GM21529 (cell line): Measurements from ENCODE around the gene CYSLTR2.
"Not testable (repeated sequence)": the region's sequence is repeated elsewhere in the genome, so short reads cannot be mapped to it uniquely, and the experiment has no call there.

ENCODE experiments used
- ATAC-seq: cut with Tn5 transposase; IDR thresholded peaks from one replicate; pipeline ENCODE4 v1.9.1; 2021; ENCODE audit not compliant: unreplicated experiment

CYSLTR2 gene

DNA sequence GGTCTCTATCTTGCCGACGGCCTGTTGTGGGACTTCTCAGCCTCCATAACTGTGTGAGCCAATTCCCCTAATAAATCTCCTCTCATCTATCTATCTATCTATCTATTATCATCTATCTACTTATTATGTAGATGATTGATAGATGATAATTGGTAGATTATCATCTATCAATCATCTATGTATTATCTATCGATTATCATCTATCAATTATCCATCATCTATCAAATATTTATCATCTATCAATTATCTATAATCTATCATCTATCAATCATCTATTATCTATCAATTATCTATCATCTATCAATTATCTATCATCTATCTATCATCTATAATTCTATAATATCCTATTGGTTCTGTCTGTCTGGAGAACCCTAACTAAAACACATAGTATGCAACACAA, 33.5 kb downstream of the CYSLTR2 start:
- ATAC-seq, result no peak

DNA sequence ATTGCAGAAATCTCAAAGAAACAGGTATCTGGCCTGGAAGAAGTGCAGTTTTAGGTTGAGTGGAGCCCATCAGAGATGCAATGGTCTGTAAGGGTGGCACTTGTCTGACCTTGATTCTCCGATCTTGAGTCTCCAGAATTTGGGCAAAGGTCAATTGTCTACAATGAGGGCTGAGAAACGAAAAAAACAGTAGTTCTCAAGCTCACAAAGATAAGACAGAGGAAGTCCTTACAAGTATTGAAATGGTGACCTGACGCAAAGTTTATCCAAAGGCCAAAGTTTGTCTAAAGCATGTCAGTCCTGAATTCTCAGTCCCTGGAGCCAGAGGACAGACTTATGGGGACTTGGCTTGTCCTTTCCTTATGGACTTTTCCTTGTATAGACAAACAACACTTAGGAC, 40.3 kb downstream of the CYSLTR2 start:
- no peak for ATAC-seq

DNA sequence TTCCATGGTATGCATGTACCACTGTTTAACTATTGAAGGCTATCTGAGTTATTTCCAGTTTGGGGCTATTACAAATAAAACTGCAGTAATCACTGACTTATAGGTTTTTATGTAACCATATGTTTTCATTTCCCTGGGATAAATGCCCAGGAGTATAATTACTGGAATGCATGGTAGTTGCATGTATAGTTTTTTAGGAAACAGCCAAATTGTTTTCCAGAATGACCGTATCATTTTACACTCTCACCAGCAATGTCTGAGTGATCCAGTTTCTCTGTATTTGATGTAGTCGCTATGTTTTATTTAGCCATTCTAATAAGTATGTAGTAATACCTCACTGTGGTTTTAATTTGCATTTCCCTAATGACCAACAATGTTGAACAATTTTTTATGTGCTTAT, 42.0 kb downstream of the CYSLTR2 start:
- ATAC-seq, result no peak

DNA sequence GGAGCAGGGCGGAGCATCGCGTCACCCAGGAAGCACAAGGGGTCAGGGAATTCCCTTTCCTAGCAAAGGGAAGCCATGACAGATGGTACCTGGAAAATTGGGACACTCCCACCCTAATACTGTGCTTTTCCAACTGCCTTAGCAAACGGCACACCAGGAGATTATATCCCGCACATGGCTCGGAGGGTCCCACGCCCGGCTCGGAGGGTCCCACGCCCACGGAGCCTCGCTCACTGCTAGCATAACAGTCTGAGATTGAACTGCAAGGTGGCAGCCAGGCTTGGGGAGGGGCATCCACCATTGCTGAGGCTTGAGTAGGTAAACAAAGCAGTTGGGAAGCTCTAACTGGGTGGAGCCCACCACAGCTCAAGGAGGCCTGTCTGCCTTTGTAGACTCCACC, 42.9 kb downstream of the CYSLTR2 start:
- not testable (repeated sequence) for ATAC-seq

DNA sequence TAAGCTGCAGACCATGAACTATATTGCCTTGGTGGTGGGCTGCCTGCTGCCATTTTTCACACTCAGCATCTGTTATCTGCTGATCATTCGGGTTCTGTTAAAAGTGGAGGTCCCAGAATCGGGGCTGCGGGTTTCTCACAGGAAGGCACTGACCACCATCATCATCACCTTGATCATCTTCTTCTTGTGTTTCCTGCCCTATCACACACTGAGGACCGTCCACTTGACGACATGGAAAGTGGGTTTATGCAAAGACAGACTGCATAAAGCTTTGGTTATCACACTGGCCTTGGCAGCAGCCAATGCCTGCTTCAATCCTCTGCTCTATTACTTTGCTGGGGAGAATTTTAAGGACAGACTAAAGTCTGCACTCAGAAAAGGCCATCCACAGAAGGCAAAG, 53.7 kb downstream of the CYSLTR2 start:
- no peak for ATAC-seq

DNA sequence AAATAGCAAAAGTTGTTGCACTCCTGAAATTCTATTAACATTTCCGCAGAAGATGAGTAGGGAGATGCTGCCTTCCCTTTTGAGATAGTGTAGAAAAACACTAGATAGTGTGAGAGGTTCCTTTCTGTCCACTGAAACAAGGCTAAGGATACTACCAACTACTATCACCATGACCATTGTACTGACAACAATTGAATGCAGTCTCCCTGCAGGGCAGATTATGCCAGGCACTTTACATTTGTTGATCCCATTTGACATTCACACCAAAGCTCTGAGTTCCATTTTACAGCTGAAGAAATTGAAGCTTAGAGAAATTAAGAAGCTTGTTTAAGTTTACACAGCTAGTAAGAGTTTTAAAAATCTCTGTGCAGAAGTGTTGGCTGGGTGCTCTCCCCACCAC, 55.0 kb downstream of the CYSLTR2 start:
- ATAC-seq, result no peak

DNA sequence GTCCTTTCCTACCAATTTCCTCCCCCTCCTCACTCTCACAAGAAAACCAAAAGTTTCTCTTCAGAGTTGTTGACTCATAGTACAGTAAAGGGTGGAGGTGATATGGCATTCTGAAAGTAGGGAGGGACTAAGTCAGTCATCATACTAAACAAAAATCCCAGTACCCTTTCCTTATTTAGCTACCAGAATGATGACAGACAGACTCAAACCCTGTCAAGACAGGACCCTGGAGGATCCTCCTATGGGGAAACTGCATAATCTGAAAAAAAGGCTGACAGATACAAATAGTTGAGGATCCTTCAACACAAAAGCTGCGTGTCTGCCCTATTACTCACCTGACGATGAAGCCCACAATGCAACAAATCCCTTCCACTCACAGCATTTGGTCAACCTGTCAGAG, 55.5 kb downstream of the CYSLTR2 start:
- no peak for ATAC-seq

DNA sequence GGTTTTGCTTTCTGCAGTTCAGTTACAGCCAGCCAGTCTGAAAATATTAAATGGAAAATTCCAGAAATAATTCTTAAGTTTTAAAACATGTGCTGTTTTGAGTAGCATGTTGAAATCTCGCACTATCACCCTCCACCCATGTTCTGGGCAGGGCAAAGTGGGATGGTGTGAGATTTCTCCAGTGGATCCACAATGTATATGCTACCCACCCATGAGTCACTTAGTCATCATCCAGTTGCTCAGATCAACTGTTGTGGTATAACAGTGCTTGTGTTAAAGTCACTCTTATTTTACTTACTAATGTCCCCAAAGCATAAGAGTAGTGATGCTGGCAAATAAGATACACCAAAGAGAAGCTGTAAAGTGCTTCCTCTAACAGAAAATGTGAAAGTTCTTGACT, 56.4 kb downstream of the CYSLTR2 start:
- no peak for ATAC-seq

DNA sequence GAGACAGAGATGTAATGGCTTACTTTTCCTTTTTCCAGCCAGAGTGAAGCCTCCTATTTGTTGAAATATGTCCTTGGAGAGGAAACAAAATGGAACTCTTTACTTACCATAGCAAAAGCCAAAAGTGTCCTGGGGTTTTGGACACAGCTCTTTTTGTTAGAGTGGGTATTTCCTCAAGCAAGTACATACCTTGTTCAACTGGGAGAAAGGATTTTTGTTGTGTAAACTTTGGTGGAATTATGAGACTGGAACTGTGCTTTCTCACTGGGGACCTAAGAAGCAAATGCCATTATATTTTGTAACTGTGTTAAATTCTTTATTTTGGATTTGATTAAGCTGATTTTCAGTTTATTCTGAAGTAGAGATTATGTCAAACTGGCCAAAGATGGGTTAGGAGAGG, 58.4 kb downstream of the CYSLTR2 start:
- no peak for ATAC-seq

DNA sequence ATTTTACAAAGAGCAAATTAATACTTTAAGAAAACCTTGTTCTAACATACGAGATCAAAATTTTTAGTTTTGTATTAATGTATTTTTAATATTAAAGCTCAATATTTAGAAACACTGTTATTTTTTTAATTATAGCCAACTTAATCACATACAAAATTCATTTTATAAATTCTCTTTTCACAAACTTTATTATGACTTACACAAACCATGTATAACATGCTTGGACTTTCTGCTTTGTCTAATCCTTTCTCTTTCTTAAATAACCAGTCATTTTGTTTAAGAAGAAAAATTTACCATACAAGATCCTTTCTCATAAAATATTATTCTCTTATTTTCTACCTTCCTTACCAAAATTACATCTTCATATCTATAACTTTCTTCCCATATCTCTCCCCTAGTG, 62.2 kb downstream of the CYSLTR2 start:
- no peak for ATAC-seq

DNA sequence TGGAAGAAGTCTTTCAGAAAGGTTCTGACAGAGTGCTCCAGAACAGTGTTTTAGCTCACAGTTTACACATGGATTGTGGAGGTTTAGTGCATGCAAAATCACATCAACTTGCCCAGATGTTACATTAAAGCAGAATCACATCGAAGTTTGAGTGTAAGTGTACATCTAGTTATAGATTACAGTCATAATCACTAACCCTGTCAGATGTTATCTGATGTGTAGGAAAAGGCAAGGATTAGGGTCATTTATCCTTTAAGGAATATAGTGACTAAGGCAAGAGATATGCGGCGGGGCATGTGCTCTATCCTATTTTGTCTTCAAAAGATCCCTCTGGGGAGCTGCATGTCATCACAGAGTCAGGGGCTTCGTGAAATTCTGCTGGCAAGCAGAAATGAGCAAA, 66.9 kb downstream of the CYSLTR2 start:
- no peak for ATAC-seq

DNA sequence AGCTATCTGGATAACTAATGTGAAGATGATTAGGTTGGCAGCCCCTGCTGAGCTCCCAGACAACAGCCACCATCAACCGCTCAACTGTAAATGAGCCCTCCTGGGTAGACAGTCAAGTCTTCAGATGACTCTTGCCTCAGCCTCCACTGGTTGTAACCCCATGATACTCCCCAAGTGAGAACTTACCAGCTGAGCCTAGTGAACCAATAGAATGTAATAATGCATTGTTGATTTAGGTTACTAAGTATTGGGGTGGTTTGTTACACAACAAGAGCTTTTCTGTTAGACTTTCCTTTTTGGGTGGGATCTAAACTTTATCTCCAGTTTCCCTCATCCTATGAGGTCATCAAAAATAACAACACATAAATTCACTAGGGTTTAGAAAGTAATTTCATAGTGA, 69.4 kb downstream of the CYSLTR2 start:
- ATAC-seq, result no peak

DNA sequence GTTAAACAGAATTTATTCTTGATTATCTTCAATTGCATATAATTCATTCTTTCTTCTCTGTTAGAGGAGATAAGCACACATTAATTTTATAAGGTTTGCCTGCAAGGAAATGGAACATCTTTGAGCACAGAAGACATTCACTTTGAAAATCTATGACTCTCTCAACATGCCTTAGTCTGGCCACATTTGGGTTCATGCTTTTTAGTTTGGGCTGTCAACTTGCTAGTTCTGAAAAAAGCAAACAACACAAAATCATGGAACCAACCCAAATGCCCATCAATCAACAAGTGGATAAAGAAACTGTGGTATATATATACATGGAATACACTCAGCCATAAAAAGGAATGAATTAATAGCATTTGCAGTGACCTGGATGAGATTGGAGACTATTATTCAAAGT, 71.5 kb downstream of the CYSLTR2 start:
- ATAC-seq, result no peak

DNA sequence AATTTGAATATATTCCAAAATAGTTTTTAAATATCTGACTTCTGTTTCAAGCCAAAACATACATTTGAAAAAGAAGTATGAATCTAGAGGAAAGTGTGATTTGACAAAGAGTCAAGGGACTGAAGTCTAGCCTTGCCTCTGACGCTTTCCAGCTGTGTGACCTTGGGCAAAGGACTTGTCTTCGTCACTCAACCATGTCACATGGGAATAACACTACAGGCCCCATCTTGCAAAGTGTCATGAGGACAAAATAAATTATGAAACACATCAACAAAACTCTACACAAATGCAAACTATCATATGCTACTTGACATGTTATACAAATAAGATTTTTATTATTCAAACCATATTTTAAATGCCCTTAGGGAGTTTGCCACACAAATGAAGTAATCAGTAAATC, 73.0 kb downstream of the CYSLTR2 start:
- ATAC-seq, result no peak

DNA sequence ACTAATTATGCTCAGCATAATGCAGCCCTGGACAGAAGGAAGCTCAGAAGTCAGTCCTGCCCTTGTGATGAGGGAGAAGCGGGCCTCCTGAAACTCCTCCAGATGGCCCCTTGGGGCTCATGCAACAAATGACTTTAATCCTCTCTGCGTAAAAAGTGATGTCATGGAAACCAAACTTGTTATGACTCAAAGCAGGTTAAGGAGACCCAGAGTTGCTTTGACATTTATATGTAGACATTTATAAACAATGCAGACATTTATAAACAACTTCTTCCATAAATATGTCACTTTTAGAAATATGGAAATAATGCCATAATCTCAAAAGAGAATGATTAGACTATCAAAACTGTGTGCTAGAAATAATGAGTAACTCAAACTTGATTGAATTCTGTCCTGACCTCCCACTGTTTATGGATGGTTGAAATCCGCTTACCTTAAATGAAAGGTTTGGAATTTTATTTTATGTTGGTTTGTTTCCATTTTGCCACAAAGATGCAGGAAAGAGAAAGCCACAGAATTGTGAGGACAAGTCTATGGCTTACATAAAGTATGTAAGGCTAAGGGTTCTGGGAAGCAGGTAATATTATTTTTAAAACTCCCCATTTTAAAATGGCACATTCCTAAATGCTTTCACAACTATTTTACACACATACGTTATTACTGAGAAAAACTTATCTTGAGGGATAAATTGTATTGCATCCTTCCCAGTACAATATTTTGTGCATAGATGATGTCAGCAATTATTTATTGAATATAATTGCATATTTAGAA, 73.7 kb downstream of the CYSLTR2 start:
- ATAC-seq, result peak; percentile 61

DNA sequence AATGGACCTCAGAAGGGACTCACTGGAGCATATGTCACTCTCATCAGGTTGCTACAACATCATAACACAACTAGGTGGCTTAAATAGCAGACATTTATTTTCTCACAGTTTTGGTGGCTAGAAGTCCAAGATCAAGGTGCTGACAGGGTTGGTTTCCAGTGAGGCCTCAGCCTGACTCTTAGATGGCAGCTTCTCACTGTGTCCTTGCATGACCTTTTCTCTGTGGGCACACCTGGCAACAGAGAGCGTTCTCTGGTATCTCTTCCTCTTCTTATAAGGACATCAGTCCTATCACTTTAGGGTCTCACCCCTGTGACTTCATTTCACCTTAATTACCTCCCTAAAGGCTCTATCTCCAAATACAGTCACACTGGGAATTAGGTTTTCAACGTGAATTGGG, 74.5 kb downstream of the CYSLTR2 start:
- ATAC-seq, result no peak

DNA sequence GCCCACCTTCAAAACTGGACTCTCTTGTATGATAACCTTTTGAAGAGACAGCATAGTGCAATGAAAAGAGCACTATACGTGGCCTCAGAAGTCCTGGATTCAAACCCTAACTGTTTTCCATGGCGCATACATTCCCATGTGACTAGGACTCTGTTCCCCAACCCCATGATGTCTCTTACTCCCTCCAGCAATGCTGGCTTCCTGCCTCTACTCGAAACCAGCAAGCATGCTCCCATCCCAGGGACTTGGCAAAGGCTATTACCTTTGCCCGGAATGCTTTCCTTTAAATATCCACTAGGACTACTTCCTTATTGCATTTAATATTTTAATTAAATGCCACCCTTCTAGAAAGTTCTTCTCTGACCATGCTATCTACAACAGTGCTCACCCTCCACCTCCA, 75.1 kb downstream of the CYSLTR2 start:
- no peak for ATAC-seq

DNA sequence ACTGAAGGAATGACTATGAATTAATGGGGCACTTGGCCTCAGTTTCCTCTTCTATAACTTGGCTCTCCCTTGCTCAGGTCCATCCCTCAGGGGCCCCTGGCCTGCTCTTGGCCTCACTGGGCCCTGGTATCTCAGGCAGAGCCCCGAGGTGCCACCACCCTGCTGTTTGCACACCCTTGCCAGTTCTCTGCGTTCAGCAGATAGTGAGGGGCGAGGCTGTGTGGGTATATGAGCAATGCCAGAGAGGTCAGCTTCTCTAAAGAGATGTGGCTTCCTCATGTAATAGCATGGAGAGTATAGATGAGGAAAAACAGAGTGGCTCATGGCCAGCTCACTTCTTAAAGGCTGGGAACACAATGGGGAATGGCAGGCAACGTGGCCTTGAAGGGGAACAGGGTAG, 76.1 kb downstream of the CYSLTR2 start:
- ATAC-seq, result no peak

DNA sequence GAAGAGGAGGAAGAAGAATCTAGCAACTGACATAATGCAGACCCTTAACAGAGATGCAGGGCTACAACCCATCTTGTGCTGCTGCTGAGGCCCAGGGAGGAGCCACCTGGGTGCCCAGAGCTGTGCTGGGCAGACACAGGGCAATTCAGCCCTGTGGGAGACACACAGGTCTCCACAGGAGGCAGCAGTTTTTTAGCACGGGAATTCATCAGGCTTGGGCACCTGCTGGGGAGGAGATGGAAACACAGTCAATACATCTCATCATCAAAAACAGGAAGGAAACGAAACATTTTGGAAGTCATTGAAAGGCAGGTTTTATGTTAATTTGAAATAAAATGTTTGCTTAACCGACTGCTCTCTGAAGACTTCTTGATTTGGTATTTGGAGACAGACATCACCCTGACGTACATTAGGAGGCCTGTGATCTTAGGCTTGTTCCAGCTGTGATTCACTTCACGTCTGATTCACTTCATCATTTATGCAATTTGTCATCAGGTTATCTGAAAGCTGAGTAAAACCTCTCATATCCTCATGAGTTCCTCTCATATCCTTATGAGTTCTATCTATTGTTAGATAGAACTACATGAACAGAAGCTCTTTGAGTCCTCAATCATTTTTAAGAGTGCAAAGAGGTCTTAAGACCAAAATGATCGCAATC, 77.4 kb downstream of the CYSLTR2 start:
- no peak for ATAC-seq

DNA sequence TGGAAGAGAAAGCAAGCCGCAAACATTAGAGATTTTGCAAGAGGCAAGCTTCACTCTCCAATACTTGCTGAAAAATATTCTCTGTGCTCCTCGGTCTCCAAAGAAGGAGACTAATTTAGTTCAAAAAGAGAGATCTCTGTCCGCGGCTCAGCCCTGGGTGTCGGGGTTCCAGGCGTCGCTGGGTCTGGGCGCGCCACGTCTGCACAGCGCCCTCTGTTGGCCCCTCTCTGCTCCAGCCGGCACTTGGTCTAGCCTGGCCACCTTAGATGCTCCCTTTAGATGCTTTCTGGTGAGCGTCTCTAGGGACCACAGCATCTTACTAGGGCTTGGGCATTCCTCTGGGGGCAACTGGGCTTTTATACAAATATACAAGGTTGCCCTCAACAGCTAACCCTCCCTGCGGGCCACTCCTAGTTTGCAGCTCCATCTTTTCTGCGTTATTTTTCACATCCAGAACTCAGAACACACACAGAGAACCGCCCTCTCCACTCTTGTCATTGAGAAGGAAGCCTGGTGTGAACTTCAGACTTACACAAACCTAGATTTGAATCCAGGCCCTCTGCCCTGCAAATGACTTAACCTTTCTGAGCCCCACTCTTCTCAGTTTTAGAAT, 78.3 kb downstream of the CYSLTR2 start:
- peak; percentile 53 for ATAC-seq

DNA sequence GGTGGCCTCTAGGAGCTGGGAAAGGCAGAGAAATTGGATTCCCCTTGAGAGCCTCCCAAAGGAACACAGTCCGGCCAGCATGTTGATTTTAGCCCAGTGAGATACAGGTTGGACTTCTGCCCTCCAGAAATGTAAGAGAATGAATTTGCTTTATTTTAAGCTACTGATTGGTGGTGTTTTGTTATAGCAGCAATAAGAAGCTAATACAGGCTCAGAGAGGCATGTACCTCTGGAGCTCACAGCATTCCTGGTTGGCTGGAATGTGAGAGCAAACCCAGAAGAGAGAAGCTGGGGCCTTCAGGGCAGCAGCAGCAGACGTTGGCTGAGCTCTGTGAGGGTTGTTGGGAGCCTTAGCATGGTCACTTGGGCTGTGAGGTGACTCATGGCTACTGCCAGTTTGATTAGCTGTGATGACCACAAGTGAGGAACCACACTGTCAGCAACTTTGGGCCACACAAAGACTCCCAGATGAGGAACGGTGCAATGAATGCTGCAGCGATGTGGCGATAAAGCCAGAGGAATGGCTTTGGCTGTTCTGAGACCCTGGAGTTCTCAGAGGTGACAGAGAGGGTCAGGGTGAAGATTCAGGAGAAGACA, 80.1 kb downstream of the CYSLTR2 start:
- no peak for ATAC-seq

DNA sequence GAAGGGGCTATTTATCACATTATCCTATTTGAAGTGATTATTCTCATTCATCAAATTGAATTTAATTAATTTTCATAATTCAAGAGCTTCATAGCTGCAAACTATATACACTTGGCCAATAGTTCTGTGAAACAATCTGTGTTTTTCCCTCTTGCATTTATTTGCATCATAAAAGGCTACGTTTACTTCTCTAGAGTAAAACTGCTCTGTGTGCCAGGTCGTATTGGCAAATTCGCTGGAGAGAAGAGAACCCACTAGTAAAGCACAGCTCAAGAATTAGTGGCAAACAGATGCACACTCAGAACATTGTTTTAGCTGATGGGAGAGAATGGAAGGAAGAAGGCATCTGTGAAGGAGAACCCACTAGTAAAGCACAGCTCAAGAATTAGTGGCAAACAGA, 81.8 kb downstream of the CYSLTR2 start:
- ATAC-seq, result no peak
